Large intestine (tissue), 3 donors: ENCODE data around the gene PUSL1. TPM values are rescaled to one million over a fixed set of nuclear protein-coding genes. Genes with fewer than 3 reads are reported as not detected.

Experiments used
- DNase-seq, 2 donors: peaks; one replicate each; pipeline versions ENCODE4 v3.0.0 to v3.0.0-alpha.2; 2013
- H3K27ac ChIP-seq: one replicate; pipeline ENCODE4 v1.5.1; 2013; ENCODE audit warnings: low read length
- H3K27me3 ChIP-seq: 2 replicates; pipeline ENCODE4 v1.6.1; 2013; ENCODE audit warnings: low read length; ENCODE audit not compliant: control insufficient read depth, insufficient read depth
- H3K36me3 ChIP-seq: 2 replicates; pipeline ENCODE4 v1.6.1; 2013; ENCODE audit warnings: low read length; ENCODE audit not compliant: control insufficient read depth, insufficient read depth
- H3K4me1 ChIP-seq: one replicate; pipeline ENCODE4 v1.6.1; 2013; ENCODE audit warnings: low read length; ENCODE audit not compliant: control insufficient read depth, insufficient read depth
- H3K4me3 ChIP-seq: one replicate; pipeline ENCODE4 v1.5.1; 2013; ENCODE audit warnings: low read length
- H3K9me3 ChIP-seq: one replicate; pipeline ENCODE4 v1.6.1; 2013; ENCODE audit warnings: mild to moderate bottlenecking, low read depth, low read length, moderate library complexity; ENCODE audit not compliant: control insufficient read depth
- WGBS: methylation state at CpG from one replicate; pipeline ENCODE4 v1.1.5; 2013; ENCODE audit warnings: low lambda C conversion rate; ENCODE audit not compliant: insufficient coverage; 5-methylcytosine and 5-hydroxymethylcytosine counted together
- polyA plus RNA-seq: library from polyadenylated mRNA; unstranded; fragments of 120-200 nt; gene quantifications from one replicate; pipeline ENCODE4 v1.2.1, GENCODE V29; 2013

Gene PUSL1
- polyA plus RNA-seq, 1 donor: 14.5 TPM

- H3K4me3 ChIP-seq: no peak overlapping the region
- H3K9me3 ChIP-seq: peaks cover 3% of the 10 kb centered on the region
- no CpG with 5 or more reads among the region's 37 CpGs for WGBS
- H3K4me1 ChIP-seq: peaks cover 22% of the 10 kb centered on the region
- H3K27ac ChIP-seq: no peak overlapping the region
- H3K27me3 ChIP-seq: peaks cover 22% of the 10 kb centered on the region
- no peaks in the 10 kb centered on the region for H3K36me3 ChIP-seq
- no peak for DNase-seq
Measured at GRCh38 chr1:1285611-1286311, 22.6 kb upstream of the PUSL1 start.

- WGBS: no CpG with 5 or more reads among the region's 50 CpGs
- no peak overlapping the region for H3K27ac ChIP-seq
- H3K4me3 ChIP-seq: no peak overlapping the region
- no peak for DNase-seq
- H3K27me3 ChIP-seq: peaks cover 22% of the 10 kb centered on the region
- no peaks in the 10 kb centered on the region for H3K36me3 ChIP-seq
- H3K4me1 ChIP-seq: peaks cover 20% of the 10 kb centered on the region
- peaks cover 3% of the 10 kb centered on the region for H3K9me3 ChIP-seq
Measured at GRCh38 chr1:1286313-1287261, 21.8 kb upstream of the PUSL1 start.

DNA sequence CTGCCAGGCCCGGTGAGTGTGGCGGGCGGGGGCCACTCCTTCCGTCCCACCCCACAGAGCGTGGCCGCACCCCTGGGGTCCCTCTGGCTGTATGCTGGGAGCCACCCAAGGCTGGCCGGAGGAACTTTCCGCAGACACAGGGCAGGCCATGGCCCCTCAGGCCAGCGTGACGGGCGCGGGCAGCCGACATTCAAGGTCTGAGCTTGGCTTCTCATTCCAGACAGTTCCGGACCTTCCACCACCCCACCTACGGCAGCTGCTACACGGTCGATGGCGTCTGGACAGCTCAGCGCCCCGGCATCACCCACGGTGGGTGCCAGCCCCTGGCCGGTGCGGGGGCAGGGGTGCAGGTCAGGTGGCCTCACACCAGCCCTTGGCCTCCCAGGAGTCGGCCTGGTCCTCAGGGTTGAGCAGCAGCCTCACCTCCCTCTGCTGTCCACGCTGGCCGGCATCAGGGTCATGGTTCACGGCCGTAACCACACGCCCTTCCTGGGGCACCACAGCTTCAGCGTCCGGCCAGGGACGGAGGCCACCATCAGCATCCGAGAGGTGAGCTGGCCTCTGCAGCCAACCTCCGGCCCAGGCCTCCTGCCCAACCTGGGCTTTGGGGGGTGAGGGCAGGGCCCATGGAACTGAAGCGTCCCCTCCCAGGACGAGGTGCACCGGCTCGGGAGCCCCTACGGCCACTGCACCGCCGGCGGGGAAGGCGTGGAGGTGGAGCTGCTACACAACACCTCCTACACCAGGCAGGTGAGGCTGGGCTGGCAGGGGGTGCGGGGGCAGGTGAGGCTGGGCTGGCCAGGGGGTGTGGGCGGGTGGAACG is 20.9 kb upstream of the PUSL1 start:
- H3K9me3 ChIP-seq: peaks cover 3% of the 10 kb centered on the region
- no peak overlapping the region for H3K4me3 ChIP-seq
- no peak overlapping the region for H3K27ac ChIP-seq
- H3K27me3 ChIP-seq: peaks cover 22% of the 10 kb centered on the region
- DNase-seq: no peak
- no CpG with 5 or more reads among the region's 46 CpGs for WGBS
- peaks cover 1% of the 10 kb centered on the region for H3K36me3 ChIP-seq
- H3K4me1 ChIP-seq: peaks cover 13% of the 10 kb centered on the region

DNA sequence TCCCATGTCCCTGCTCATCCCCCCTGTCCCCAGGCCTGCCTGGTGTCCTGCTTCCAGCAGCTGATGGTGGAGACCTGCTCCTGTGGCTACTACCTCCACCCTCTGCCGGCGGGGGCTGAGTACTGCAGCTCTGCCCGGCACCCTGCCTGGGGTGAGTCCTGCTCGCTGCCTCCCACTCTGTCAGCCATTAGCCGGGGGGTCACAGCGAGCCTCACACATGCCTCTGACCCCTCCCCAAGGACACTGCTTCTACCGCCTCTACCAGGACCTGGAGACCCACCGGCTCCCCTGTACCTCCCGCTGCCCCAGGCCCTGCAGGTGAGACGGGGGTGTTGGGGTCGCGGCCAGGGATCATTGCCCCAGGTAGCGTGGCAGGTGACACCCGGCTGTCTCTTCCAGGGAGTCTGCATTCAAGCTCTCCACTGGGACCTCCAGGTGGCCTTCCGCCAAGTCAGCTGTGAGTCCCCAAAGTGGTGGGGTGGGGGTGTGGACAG is 18.1 kb upstream of the PUSL1 start:
- H3K4me1 ChIP-seq: peaks cover 13% of the 10 kb centered on the region
- WGBS: no CpG with 5 or more reads among the region's 15 CpGs
- H3K4me3 ChIP-seq: no peak overlapping the region
- peak; percentile 36 to 37 for DNase-seq
- H3K36me3 ChIP-seq: peaks cover 10% of the 10 kb centered on the region
- peaks cover 6% of the 10 kb centered on the region for H3K9me3 ChIP-seq
- H3K27me3 ChIP-seq: peaks cover 22% of the 10 kb centered on the region
- H3K27ac ChIP-seq: no peak overlapping the region

DNA sequence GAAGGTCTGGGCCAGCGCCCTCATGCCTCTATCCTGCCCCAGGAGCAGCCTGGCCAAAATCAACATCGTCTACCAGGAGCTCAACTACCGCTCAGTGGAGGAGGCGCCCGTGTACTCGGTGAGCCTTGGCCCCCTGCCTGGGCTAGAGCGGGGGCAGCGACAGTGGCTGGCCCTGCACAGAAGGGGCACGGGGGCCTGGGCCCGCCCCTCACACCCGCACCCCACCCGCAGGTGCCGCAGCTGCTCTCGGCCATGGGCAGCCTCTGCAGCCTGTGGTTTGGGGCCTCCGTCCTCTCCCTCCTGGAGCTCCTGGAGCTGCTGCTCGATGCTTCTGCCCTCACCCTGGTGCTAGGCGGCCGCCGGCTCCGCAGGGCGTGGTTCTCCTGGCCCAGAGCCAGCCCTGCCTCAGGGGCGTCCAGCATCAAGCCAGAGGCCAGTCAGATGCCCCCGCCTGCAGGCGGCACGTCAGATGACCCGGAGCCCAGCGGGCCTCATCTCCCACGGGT is 17.3 kb upstream of the PUSL1 start:
- H3K27me3 ChIP-seq: peaks cover 15% of the 10 kb centered on the region
- H3K4me3 ChIP-seq: no peak overlapping the region
- H3K9me3 ChIP-seq: peaks cover 4% of the 10 kb centered on the region
- DNase-seq: peak; percentile 32 to 38
- H3K4me1 ChIP-seq: peaks cover 13% of the 10 kb centered on the region
- H3K36me3 ChIP-seq: peaks cover 18% of the 10 kb centered on the region
- no CpG with 5 or more reads among the region's 28 CpGs for WGBS
- H3K27ac ChIP-seq: no peak overlapping the region

- Histone ChIP-seq H3K9me3 (peaks cover 8% of the 10 kb centered on the region), H3K27ac (no peak overlapping the region), H3K4me1 (peaks cover 13% of the 10 kb centered on the region), H3K36me3 (peaks cover 24% of the 10 kb centered on the region), H3K4me3 (no peak overlapping the region), H3K27me3 (peaks cover 8% of the 10 kb centered on the region)
- peak; percentile 67 to 69 for DNase-seq
- WGBS: no CpG with 5 or more reads among the region's 45 CpGs
Measured at GRCh38 chr1:1291548-1292441, 16.6 kb upstream of the PUSL1 start.

DNA sequence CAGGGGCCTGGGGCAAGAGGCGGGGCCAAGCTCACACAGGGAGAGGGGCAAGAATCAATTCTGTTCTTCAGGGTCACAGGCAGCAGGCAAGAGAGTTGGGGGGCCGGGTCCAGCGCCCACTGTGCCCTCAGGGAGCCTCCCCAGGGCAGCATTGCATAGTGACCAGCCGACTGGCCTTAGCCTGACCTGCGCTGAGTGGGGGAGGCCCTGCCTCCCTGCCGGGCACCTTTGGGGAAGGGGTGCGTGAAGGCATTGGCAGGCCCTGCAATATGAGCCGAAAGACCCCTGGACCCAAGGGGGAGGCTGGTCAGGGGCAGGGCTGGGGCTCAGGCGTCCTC is 16.0 kb upstream of the PUSL1 start:
- Histone ChIP-seq H3K36me3 (peaks cover 25% of the 10 kb centered on the region), H3K4me1 (peaks cover 13% of the 10 kb centered on the region), H3K27me3 (peaks cover 4% of the 10 kb centered on the region), H3K27ac (no peak overlapping the region), H3K9me3 (peaks cover 9% of the 10 kb centered on the region), H3K4me3 (no peak overlapping the region)
- DNase-seq: no peak
- WGBS: 60% methylated on average over 1 of the region's 9 CpGs

DNA sequence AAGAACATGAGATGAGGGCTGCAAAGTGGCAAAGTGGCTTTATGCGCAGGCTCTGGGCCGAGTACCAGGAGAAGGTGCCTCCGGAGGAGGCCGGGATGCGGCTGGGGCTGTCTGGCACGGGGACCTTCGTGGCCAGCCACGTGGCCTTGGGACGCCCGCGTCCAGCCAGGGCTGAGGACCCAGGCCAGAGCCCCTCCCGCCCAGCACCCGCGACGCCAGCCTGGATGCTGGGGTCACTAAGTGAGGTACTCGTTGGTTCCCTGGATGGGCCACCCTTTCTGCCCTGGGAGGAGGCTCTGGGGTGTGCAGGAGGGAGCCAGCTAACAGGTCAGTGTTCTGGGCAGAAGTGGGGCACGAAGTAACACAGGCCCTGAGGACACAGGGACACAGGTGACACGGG is 15.5 kb upstream of the PUSL1 start:
- Histone ChIP-seq H3K4me1 (peaks cover 13% of the 10 kb centered on the region), H3K9me3 (peaks cover 9% of the 10 kb centered on the region), H3K36me3 (peaks cover 28% of the 10 kb centered on the region), H3K27ac (no peak overlapping the region), H3K4me3 (no peak overlapping the region), H3K27me3 (no peaks in the 10 kb centered on the region)
- DNase-seq: no peak
- no CpG with 5 or more reads among the region's 18 CpGs for WGBS
